ENCODE data around the gene CKS1B.
"Not testable (repeated sequence)": the region's sequence is repeated elsewhere in the genome, so short reads cannot be mapped to it uniquely, and the experiment has no call there.

Gene CKS1B

GRCh38 chr1:154964359-154964758 lies 10.1 kb upstream of the CKS1B start:
- no peak for DNase-seq (ENCODE audit: low read depth)

- DNase-seq (ENCODE audit: low read depth): no peak
These were observed 8.4 kb upstream of the CKS1B start for GRCh38 chr1:154966111-154966510.

GRCh38 chr1:154967331-154967950 lies 7.0 kb upstream of the CKS1B start:
- no peak for DNase-seq (ENCODE audit: low read depth)

- no peak for DNase-seq (ENCODE audit: low read depth)
These were observed 5.8 kb upstream of the CKS1B start for GRCh38 chr1:154968731-154969130.

DNA sequence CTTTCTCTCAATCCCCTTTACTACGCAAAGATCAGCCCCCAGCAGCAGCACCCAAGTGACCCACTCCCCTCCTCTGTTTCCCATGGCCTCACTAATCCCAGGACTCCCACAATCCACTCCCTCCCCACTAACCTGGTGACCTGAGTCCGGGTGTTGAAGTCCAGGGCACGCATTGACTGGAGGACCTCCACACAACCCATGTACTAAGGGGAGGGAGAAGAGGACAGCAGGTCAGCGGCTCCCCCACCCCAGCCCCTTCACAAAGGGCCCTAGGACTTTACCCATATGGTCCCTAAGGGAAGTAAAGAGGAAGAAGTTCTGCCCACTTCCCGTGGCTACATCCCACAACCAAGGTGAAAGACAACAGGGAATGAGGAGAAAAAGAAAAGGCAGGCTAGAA lies 5.2 kb upstream of the CKS1B start:
- DNase-seq (ENCODE audit: low read depth): no peak

GRCh38 chr1:154969860-154970452 lies 4.5 kb upstream of the CKS1B start:
- no peak for DNase-seq (ENCODE audit: low read depth)

GRCh38 chr1:154970631-154971340 lies 3.7 kb upstream of the CKS1B start, which contains the start of gene SHC1:
Gene SHC1, minus strand, starts transcription at chr1:154970747. Its CDS starts 221 bp downstream, at chr1:154970526.
- no peak for DNase-seq (ENCODE audit: low read depth)

DNA sequence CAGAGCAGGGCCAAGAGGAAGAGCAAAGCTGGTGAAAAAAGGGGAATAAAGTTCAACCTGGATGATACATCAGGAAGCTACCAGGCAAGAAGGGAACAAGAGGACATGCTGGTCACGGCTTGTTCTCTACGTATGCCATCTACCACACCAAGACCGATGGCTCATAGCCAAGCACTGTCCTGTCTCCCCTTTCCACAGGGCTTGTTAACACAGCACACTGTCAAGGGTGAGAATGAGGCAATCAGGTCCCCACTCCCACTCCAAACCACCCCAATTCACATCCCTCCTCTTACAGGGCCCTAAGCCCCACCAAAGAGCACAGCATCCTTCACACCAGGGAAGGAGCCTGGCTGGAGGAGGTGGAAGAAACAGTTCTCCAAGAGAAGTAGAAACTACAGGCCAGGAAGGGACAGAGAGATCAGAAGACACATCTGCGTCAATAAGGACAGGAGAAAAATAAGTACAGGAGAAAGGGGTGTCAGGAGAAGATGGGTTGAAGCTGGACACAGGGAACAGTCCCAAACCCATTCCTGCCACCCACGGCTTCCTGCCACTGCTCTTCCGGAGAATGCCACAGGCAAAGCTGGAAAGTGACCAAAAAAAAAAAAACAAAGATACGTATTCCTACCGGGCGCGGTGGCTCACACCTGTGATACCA lies 3.0 kb upstream of the CKS1B start:
- no peak for DNase-seq (ENCODE audit: low read depth)

- no peak for DNase-seq (ENCODE audit: low read depth)
These were observed 2.3 kb upstream of the CKS1B start for GRCh38 chr1:154972213-154972516.

DNA sequence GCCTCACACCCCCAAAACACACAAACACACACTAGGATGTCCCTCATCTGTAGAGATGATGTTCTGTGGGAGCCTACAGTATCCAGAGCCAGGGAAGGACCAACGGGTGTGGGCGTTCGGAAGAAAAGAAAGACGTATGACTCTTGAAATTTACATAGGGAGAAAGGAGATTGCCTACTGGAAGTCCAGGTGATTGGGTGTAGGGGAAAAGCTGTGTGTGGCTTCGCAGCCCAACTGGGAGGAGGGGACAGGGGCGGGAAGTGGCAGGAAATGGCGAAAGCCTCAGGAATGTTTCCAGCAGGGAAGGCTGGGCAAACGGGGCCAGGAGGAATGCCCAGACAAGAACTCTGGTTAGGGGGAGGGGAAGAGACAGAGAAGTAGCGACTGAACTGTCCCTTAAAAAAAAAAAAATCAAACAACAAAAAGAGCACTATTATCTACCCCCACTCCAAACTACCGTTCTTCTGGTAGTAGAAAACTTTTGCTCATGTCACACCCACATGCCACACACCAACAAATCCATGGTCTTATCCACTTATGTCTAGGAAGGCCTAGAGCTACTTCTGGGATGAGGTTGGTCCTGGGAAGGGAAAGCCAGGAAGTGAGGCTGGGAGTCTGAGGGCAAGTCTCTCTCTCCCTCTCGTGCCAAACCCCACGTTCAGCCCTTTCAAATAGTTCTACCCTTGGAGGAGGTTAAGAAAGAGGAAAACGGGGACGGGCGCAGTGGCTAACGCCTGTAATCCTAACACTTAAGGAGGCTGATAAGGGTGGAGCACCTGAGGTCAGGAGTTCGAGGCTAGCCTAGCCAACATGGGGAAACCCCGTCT lies 1.8 kb upstream of the CKS1B start:
- DNase-seq (ENCODE audit: low read depth): no peak

DNA sequence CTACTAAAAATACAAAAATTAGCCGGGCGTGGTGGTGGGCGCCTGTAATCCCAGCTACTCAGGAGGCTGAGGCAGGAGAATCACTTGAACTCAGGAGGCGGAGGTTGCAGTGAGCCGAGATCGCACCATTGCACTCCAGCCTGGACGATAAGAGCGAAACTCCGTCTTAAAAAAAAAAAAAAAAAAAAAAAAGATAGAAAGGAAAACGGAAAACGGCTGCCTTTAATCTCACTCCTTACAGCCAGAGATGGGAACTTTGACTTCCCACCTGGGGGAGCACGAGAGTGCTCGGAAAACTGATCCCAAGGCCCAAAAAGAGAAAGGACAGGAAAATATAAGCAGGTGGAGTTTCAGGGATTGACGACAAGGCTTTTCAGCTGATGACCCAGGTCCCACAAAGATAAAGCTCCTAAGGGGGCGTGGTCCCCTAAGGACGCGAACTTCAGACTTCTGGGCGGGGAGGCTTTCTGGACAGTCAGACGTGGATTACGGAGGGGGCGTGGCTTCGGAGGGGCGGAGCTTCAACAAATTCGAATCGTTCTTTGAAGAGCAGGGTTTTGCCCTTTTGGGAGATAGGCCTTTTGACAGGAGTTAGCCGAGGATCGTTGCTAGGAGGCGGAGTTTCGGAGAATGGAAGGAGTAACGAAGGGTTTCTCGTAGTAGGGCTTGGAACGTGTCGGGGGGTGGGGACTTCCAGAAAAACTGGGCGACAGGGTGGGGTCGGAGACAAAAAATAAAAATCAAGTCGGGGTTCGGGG lies 958 bp upstream of the CKS1B start:
- DNase-seq (ENCODE audit: low read depth): peak; percentile 87

DNA sequence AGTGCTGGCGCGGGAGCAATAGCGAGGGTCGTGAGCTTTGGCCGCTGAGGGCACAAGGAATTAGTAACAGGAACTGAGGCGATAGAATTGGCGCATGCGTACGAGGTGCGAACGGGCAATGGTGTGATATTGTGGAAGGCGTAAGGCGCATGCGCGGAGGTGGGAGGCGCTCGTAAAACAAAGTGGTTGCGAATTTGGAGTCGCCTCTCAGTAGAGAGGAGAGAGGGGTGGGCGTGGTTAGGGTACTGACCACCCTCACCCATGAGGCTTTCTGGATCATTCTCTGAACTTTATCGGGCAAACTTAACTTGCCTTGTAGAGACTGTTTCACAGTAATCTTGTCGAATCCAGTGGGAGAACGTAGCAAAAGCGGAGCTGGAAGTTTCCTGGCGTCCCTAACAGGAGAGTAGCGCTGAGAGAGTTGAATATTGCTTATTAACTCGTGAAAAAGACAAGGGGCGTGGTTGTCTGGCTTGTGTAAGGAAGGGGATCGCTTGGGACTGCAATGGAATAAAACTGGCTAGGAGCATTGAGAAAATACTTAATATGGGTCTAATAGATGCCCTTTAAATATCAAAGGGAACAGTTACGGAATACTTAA lies 427 bp downstream of the CKS1B start:
- DNase-seq (ENCODE audit: low read depth): peak; percentile 93

DNA sequence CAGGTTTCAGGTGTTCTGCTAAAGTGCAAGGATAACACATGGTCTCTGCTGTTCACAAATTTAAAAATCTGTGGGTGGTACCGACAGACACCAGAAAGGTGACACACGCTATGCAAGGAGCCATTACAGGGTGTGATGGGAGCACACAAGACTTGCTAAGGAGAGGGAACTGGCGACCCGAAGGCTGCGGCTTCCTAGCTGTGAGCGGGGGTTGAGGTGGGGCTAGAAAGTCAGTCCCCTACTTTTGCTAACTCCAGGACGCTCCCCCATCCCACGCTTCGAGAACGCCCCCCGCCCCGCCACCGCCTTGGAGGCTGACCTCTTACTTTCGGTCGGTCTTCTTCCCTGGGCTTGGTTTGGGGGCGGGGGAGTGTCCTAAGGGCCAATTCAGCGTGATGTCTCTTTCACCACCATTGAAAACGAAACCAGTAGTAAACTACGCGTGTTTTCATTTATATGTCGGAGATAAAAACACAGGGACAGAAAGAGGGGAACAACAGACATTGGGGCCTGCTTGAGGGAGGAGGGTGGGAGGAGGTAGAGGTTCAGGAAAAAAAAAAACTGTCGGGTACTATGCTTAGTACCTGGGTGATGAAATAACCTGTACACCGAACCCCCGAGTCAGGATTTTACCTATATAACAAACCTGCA lies 1.1 kb downstream of the CKS1B start:
- peak; percentile 46 for DNase-seq (ENCODE audit: low read depth)

DNA sequence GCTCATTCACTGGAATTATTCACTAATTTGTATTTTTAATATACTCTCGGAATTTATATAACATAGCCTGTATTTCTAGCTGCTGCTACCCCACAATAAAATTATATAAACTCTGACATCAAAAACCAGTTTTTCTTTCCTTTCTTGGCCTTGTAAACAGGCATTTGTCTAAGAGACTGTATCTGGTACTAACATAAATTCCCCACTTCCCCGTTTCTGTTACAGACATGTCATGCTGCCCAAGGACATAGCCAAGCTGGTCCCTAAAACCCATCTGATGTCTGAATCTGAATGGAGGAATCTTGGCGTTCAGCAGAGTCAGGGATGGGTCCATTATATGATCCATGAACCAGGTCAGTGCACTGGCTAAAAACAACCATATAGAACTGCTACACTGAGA lies 3.3 kb downstream of the CKS1B start:
- DNase-seq (ENCODE audit: low read depth): not testable (repeated sequence)

DNA sequence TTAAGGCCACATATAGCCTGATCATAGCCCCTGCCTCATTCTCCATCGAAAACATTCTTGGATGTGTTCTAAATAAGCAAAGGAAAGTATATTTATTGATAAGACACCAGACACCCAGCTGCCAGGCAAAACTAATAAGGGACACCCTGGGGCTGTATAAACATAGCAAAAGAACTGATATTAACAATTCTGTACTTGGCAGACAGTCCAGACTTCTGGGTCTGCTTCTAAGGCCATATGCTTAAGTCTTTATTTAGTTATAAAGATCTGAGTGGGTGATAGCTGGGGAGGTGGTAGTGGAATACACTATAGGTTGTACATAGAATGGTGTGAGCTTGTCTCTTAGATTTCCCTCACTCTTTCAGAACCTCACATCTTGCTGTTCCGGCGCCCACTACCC lies 3.9 kb downstream of the CKS1B start:
- no peak for DNase-seq (ENCODE audit: low read depth)

- DNase-seq (ENCODE audit: low read depth): no peak
These were observed 7.9 kb downstream of the CKS1B start for GRCh38 chr1:154982341-154982740.

DNA sequence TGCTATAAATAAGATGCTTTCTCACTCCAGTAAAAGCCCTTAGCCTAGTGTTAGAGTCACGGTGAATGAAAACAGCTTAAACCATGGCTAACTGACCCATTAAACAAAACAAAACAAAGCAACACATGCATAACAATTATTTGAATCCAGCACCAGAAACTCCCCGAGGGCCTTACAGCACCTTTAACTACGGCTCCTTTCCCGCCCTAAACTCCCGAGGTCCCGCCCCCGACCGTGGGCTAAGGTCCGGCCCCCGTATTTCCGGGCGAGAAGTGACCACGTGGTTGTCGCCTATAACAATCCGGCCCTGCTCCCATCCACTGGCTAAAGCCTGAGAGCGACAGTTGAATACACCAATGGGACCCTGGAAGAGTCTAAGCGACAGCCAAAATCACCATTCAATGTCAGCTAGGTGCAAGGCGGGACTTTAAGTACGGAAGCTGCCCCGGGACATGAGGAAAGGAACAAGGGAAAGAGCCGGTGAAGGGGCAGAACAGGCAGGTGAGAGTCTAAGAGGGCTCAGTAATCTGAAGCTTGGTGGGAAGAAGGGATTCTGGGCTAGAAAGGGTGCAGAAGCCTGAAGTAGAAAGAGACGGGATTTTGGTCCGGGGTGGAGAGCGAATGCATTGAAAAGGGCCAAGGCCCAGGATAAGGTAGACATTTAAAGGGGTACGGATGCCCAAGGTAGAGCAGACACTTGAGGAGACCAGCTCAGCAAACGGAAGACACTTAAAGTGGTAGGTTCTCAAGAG lies 8.6 kb downstream of the CKS1B start, which contains the start of gene FLAD1:
Gene FLAD1 (plus strand): TSS at position 448 of the 752 bp plus-strand sequence. CDS start 351 bp downstream, outside the sequence.
- DNase-seq (ENCODE audit: low read depth): peak; percentile 96

DNA sequence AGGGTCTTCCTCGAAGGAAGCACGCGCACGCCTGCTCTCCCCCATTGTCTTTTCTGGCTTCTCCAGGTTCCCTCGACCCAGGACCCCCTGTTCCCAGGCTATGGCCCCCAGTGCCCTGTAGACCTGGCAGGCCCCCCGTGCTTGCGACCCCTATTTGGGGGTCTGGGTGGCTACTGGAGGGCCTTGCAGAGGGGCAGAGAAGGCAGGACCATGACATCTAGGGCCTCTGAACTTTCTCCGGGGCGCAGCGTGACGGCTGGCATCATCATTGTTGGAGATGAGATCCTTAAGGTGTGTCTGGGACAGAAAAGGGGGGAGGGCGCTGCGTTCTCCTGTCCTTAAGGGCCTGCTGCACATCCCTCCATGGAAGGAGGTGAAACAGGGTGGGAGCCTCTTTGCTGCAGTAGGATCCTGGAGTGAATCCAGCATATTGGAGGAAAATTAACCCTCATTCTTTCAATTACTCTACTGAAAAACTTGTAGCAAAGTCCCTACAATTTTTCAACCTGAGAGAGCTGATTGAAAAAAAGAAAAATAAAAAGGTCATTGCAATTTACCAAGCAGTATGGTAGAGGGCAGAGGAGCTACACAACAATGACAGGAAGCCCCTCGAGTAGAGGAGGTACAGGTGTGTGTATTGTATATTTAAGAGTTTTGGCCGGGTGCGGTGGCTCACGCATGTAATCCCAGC lies 9.4 kb downstream of the CKS1B start:
- DNase-seq (ENCODE audit: low read depth): no peak

GRCh38 chr1:154986736-154987135 lies 12.3 kb downstream of the CKS1B start:
- not testable (repeated sequence) for DNase-seq (ENCODE audit: low read depth)

Measured in activated T-cell treated with anti-CD3 and anti-CD28 coated beads for 24 hours (primary cell).